GM12892 (cell line): ENCODE results near the gene GNAS.

Source experiments
- POLR2A ChIP-seq: IDR thresholded peaks from 2 replicates; pipeline ENCODE4 v1.6.1; 2011; ENCODE audit warnings: low read depth, low read length, control low read depth
- POLR2AphosphoS5 ChIP-seq: IDR thresholded peaks from 2 replicates; pipeline ENCODE4 v1.6.1; 2011; ENCODE audit warnings: low read depth, low read length, control low read depth
- TAF1 ChIP-seq: IDR thresholded peaks from 2 replicates; pipeline ENCODE4 v1.6.1; 2011; ENCODE audit warnings: low read depth, mild to moderate bottlenecking, control low read depth, low read length, borderline replicate concordance

GRCh38 chr20:58888521-58889333 lies 36.2 kb downstream of the GNAS start:
- TF ChIP-seq POLR2A (peak; percentile 99), TAF1 (peak; percentile 98), POLR2AphosphoS5 (peak; percentile 97)
